ENCODE results near the gene HES4. TPM values are rescaled to one million over a fixed set of nuclear protein-coding genes. Genes with fewer than 3 reads are reported as not detected.

HES4 gene
- total and polyA plus RNA-seq, 2 of the 13 experiments (the other 11 are each of a cell fraction or from before 2014, with no cell fraction given) = 8.8 to 10.6 TPM

DNA sequence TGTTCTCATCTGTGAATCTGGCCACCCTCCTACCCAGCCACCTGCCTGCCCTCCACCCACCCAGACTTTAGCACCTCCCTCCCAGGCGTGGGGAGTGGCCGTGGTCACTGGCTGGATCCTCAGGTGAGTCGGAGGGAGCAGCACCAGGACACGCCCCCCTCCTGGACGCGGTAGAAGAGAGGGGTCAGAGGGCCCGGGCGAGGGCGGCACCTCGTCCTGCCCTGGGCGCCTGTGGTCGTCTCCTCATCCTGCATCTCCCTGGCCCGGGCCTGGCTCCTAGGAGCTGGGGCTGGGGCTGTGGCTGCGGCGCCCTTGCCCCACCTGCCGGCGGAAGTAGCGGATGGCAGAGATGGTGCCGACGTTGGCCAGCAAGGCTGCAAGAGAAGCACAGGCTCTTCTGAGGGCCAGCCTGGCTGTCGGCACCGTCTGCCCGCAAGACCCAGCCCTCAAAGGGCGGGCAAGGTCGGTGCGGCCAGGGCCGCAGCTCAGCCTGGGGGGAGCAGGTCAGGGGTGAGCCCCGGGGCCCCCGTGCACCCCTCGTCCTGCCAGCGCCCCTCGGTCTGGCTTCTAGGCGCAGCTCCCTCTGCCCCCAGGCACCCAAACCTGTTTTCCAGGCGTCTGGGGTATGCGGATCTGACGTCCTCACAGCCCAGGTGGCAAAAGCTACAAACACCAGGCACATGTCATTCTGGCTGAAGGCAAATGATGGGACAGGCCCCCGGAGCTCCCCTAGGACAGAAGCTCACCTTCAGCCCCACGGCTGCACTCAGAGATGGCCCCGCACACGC lies 23.8 kb downstream of the HES4 start (continued):
- TF ChIP-seq, protein P1, sequence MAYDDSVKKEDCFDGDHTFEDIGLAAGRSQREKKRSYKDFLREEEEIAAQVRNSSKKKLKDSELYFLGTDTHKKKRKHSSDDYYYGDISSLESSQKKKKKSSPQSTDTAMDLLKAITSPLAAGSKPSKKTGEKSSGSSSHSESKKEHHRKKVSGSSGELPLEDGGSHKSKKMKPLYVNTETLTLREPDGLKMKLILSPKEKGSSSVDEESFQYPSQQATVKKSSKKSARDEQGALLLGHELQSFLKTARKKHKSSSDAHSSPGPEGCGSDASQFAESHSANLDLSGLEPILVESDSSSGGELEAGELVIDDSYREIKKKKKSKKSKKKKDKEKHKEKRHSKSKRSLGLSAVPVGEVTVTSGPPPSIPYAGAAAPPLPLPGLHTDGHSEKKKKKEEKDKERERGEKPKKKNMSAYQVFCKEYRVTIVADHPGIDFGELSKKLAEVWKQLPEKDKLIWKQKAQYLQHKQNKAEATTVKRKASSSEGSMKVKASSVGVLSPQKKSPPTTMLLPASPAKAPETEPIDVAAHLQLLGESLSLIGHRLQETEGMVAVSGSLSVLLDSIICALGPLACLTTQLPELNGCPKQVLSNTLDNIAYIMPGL (CRISPR knock-in tag; IDR thresholded peaks at IDR 0.05; ENCODE audit: borderline replicate concordance in 1 of 2, low read depth in 1 of 2) = peak in 1 of 2 experiments; percentile 55; a peak in 2 of 4 replicates
- TF ChIP-seq KDM5B (CRISPR knock-in tag; IDR thresholded peaks at IDR 0.05; ENCODE audit: borderline replicate concordance) = peak; percentile 50; the same call in 1 of the 2 replicates
- TF ChIP-seq REST (IDR thresholded peaks at IDR 0.05; ENCODE audit: borderline replicate concordance in 1 of 2, low read depth in 1 of 2, low read length in 2 of 2) = no peak
- no peak for TF ChIP-seq GATAD2A (CRISPR knock-in tag; IDR thresholded peaks at IDR 0.05)
- TF ChIP-seq MYNN (CRISPR knock-in tag; IDR thresholded peaks at IDR 0.05; ENCODE audit: low read depth) = no peak
- no peak for TF ChIP-seq ATM (IDR thresholded peaks at IDR 0.05; ENCODE audit: borderline replicate concordance)
- no peak for TF ChIP-seq ZBTB21 (CRISPR knock-in tag; IDR thresholded peaks at IDR 0.05)
- TF ChIP-seq ZNF513 (CRISPR knock-in tag; conservative IDR thresholded peaks at IDR 0.05) = no peak
- TF ChIP-seq ARID4A (CRISPR knock-in tag; IDR thresholded peaks at IDR 0.05; ENCODE audit: borderline replicate concordance) = peak; percentile 44; the same call in 1 of the 2 replicates
- no peak for TF ChIP-seq NCOA2 (CRISPR knock-in tag; IDR thresholded peaks at IDR 0.05)
- no peak for TF ChIP-seq ZBTB8A (CRISPR knock-in tag; IDR thresholded peaks at IDR 0.05; ENCODE audit: borderline replicate concordance, low read depth)
- no peak for TF ChIP-seq PITX1 (CRISPR knock-in tag; IDR thresholded peaks at IDR 0.05)

Measured in HepG2 (cell line).